ENCODE data around the gene THEMIS2. TPM values are rescaled to one million over a fixed set of nuclear protein-coding genes. Genes with fewer than 3 reads are reported as not detected.

Gene THEMIS2
- polyA plus RNA-seq, 1 donor from 2014 or later = 0.26 TPM

GRCh38 chr1:27849951-27850350, 22.4 kb upstream of the THEMIS2 start:
- Histone ChIP-seq H4K20me1 (ENCODE audit: insufficient read depth) (no peaks in the 10 kb centered on the region), H3K36me3 (ENCODE audit: insufficient read depth, low read length) (no peaks in the 10 kb centered on the region), H3K27me3 (ENCODE audit: insufficient read depth, low read depth, low read length) (no peaks in the 10 kb centered on the region)

GRCh38 chr1:27855085-27855484, 17.3 kb upstream of the THEMIS2 start:
- Histone ChIP-seq H3K4me3 (ENCODE audit: low read length) (no peak overlapping the region), H3K9me3 (ENCODE audit: low read length) (no peaks in the 10 kb centered on the region), H3K36me3 (ENCODE audit: insufficient read depth, low read length) (no peaks in the 10 kb centered on the region), H3K27ac (ENCODE audit: low read length) (no peak overlapping the region), H3K79me2 (replicated peaks; ENCODE audit: insufficient read depth, low read length) (no peaks in the 10 kb centered on the region), H3K4me2 (ENCODE audit: low read length) (no peak overlapping the region), H3K9me2 (ENCODE audit: insufficient read depth, low read length) (no peaks in the 10 kb centered on the region), H3F3A (ENCODE audit: insufficient read depth, low read length, poor library complexity, severe bottlenecking) (no peaks in the 10 kb centered on the region), H3K9ac (ENCODE audit: low read length) (no peak overlapping the region), H4K20me1 (ENCODE audit: insufficient read depth) (no peaks in the 10 kb centered on the region), H3K27me3 (ENCODE audit: insufficient read depth, low read depth, low read length) (no peaks in the 10 kb centered on the region), H2AFZ (ENCODE audit: low read depth, low read length) (no peak overlapping the region)
- TF ChIP-seq, protein P1, sequence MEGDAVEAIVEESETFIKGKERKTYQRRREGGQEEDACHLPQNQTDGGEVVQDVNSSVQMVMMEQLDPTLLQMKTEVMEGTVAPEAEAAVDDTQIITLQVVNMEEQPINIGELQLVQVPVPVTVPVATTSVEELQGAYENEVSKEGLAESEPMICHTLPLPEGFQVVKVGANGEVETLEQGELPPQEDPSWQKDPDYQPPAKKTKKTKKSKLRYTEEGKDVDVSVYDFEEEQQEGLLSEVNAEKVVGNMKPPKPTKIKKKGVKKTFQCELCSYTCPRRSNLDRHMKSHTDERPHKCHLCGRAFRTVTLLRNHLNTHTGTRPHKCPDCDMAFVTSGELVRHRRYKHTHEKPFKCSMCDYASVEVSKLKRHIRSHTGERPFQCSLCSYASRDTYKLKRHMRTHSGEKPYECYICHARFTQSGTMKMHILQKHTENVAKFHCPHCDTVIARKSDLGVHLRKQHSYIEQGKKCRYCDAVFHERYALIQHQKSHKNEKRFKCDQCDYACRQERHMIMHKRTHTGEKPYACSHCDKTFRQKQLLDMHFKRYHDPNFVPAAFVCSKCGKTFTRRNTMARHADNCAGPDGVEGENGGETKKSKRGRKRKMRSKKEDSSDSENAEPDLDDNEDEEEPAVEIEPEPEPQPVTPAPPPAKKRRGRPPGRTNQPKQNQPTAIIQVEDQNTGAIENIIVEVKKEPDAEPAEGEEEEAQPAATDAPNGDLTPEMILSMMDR (IDR thresholded peaks at IDR 0.05; ENCODE audit: poor library complexity, severe bottlenecking) = no peak
- TF ChIP-seq EP300 (conservative IDR thresholded peaks at IDR 0.05; ENCODE audit: poor library complexity, severe bottlenecking) (no peak), RAD21 (conservative IDR thresholded peaks at IDR 0.05) (no peak)

More at GRCh38 chr1:27849951-27850350, 22.4 kb upstream of the THEMIS2 start:
- no peaks in the 10 kb centered on the region for H3F3A ChIP-seq (ENCODE audit: insufficient read depth, low read length, poor library complexity, severe bottlenecking)
- no peak overlapping the region for H3K4me2 ChIP-seq (ENCODE audit: low read length)
- H3K9ac ChIP-seq (ENCODE audit: low read length) = no peak overlapping the region
- no peak overlapping the region for H2AFZ ChIP-seq (ENCODE audit: low read depth, low read length)
- TF ChIP-seq EZH2 (IDR thresholded peaks at IDR 0.05; ENCODE audit: borderline replicate concordance, insufficient read depth, low read length, poor library complexity, severe bottlenecking) (no peak), TAF1 (IDR thresholded peaks at IDR 0.05; ENCODE audit: low read depth) (no peak), RAD21 (conservative IDR thresholded peaks at IDR 0.05) (no peak), EP300 (conservative IDR thresholded peaks at IDR 0.05; ENCODE audit: poor library complexity, severe bottlenecking) (no peak), MXI1 (conservative IDR thresholded peaks at IDR 0.05; ENCODE audit: poor library complexity, severe bottlenecking) (no peak), POLR2AphosphoS5 (IDR thresholded peaks at IDR 0.05) (no peak), SMC3 (conservative IDR thresholded peaks at IDR 0.05; ENCODE audit: poor library complexity) (no peak)
- TF ChIP-seq, protein P1 (IDR thresholded peaks at IDR 0.05; ENCODE audit: poor library complexity, severe bottlenecking) = no peak
- TF ChIP-seq, protein P2, sequence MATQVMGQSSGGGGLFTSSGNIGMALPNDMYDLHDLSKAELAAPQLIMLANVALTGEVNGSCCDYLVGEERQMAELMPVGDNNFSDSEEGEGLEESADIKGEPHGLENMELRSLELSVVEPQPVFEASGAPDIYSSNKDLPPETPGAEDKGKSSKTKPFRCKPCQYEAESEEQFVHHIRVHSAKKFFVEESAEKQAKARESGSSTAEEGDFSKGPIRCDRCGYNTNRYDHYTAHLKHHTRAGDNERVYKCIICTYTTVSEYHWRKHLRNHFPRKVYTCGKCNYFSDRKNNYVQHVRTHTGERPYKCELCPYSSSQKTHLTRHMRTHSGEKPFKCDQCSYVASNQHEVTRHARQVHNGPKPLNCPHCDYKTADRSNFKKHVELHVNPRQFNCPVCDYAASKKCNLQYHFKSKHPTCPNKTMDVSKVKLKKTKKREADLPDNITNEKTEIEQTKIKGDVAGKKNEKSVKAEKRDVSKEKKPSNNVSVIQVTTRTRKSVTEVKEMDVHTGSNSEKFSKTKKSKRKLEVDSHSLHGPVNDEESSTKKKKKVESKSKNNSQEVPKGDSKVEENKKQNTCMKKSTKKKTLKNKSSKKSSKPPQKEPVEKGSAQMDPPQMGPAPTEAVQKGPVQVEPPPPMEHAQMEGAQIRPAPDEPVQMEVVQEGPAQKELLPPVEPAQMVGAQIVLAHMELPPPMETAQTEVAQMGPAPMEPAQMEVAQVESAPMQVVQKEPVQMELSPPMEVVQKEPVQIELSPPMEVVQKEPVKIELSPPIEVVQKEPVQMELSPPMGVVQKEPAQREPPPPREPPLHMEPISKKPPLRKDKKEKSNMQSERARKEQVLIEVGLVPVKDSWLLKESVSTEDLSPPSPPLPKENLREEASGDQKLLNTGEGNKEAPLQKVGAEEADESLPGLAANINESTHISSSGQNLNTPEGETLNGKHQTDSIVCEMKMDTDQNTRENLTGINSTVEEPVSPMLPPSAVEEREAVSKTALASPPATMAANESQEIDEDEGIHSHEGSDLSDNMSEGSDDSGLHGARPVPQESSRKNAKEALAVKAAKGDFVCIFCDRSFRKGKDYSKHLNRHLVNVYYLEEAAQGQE (IDR thresholded peaks at IDR 0.05; ENCODE audit: borderline replicate concordance) = no peak
- H3K9me2 ChIP-seq (ENCODE audit: insufficient read depth, low read length) = no peaks in the 10 kb centered on the region
- no peaks in the 10 kb centered on the region for H3K9me3 ChIP-seq (ENCODE audit: low read length)
- H3K4me3 ChIP-seq (ENCODE audit: low read length) = no peak overlapping the region
- no peaks in the 10 kb centered on the region for H3K79me2 ChIP-seq (replicated peaks; ENCODE audit: insufficient read depth, low read length)
- H3K27ac ChIP-seq (ENCODE audit: low read length) = no peak overlapping the region

Data from neural cell (in vitro differentiated cells).